GM21723 (cell line): ENCODE results near the gene UPK3A.
"Not testable (repeated sequence)": the region's sequence is repeated elsewhere in the genome, so short reads cannot be mapped to it uniquely, and the experiment has no call there.

Experiments used
- ATAC-seq: cut with Tn5 transposase; IDR thresholded peaks from one replicate; pipeline ENCODE4 v1.9.1; 2021; ENCODE audit warnings: mild to moderate bottlenecking, moderate library complexity; ENCODE audit not compliant: unreplicated experiment

The UPK3A gene

GRCh38 chr22:45324311-45324711 is 39.6 kb downstream of the UPK3A start:
- ATAC-seq, result no peak

- not testable (repeated sequence) for ATAC-seq
Measured at GRCh38 chr22:45328261-45328660, 43.5 kb downstream of the UPK3A start.

- no peak for ATAC-seq
Measured at GRCh38 chr22:45328822-45329529, 44.2 kb downstream of the UPK3A start.

GRCh38 chr22:45329530-45329936 is 44.8 kb downstream of the UPK3A start:
- ATAC-seq, result no peak

GRCh38 chr22:45330548-45330947 is 45.8 kb downstream of the UPK3A start:
- ATAC-seq, result no peak

GRCh38 chr22:45331486-45331885 is 46.7 kb downstream of the UPK3A start:
- no peak for ATAC-seq

GRCh38 chr22:45332001-45332400 is 47.3 kb downstream of the UPK3A start:
- no peak for ATAC-seq

- ATAC-seq, result no peak
Measured at GRCh38 chr22:45334068-45334467, 49.3 kb downstream of the UPK3A start.

GRCh38 chr22:45334528-45334927 is 49.8 kb downstream of the UPK3A start:
- ATAC-seq, result no peak

- no peak for ATAC-seq
Measured at GRCh38 chr22:45335021-45335818, 50.5 kb downstream of the UPK3A start.

- no peak for ATAC-seq
Measured at GRCh38 chr22:45335854-45336522, 51.2 kb downstream of the UPK3A start.

- no peak for ATAC-seq
Measured at GRCh38 chr22:45336971-45337431, 52.3 kb downstream of the UPK3A start.

GRCh38 chr22:45337536-45337935 is 52.8 kb downstream of the UPK3A start:
- ATAC-seq, result no peak

- ATAC-seq, result no peak
Measured at GRCh38 chr22:45338795-45339194, 54.0 kb downstream of the UPK3A start.

GRCh38 chr22:45340323-45340722 is 55.6 kb downstream of the UPK3A start:
- ATAC-seq, result no peak

- ATAC-seq, result no peak
Measured at GRCh38 chr22:45341498-45341897, 56.7 kb downstream of the UPK3A start.

GRCh38 chr22:45343143-45343542 is 58.4 kb downstream of the UPK3A start:
- no peak for ATAC-seq

- ATAC-seq, result no peak
Measured at GRCh38 chr22:45344334-45344733, 59.6 kb downstream of the UPK3A start.
